ENCODE data around the gene TMSB10.
"Not testable (repeated sequence)": the region's sequence is repeated elsewhere in the genome, so short reads cannot be mapped to it uniquely, and the experiment has no call there.

The TMSB10 gene

GRCh38 chr2:84904717-84905174, 710 bp upstream of the TMSB10 start:
- DNase-seq (ENCODE audit: low read depth): no peak

GRCh38 chr2:84906108-84906899, 848 bp downstream of the TMSB10 start:
- no peak for DNase-seq (ENCODE audit: low read depth)

GRCh38 chr2:84906900-84907714, 1.7 kb downstream of the TMSB10 start:
- no peak for DNase-seq (ENCODE audit: low read depth)

DNA sequence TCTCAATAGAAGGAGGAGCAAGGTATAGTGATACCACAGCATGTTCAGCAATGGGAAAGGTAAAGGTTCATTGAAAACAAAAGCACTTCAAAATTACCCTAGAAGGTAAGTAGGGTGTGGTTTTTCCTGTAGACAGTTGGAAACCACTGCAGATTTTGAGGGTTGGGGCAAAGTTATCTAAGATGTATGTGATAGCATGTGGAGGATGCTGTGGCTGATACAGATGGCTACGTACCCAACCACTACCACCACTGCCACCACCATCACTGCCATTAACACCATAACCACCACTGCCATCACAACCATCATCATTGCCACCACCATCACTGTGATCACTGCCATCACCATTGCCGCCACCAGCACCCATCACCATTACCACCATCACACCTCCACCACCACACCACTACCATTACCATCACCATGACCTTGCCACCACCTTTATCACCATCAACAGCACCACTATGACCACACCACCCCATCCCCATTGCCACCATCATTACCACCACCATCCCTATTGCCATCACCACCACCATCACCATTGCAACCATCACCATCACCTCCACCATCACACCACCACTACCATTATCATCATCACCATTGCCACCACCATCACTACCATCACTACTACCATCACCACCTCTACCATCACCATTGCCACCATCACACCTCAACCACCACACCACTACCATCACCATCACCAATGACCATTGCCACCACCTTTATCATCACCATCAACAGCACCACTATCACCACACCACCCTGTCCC, 3.7 kb downstream of the TMSB10 start:
- no peak for DNase-seq (ENCODE audit: low read depth)

GRCh38 chr2:84911135-84911678, 5.8 kb downstream of the TMSB10 start:
- DNase-seq (ENCODE audit: low read depth): no peak

DNA sequence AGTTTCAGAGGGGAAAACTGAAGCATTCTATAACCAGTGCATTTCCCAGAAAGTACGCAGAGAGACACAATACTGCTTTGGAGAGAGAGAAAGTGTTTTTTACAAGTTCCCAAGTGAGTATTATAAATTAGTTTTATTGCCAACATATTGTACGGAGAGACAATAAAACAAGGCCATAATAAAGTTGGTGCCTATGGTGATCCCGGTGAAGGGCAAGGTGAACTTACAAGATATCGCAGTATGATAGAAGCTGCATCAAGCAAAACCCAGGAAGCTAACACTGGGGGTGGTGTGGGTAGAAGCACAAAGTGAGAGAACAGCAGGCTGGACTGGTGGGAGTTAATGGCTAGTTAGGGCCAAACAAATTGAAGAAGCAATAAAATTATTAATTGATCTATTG, 7.5 kb downstream of the TMSB10 start:
- DNase-seq (ENCODE audit: low read depth): no peak

GRCh38 chr2:84914334-84914733, 8.9 kb downstream of the TMSB10 start:
- DNase-seq (ENCODE audit: low read depth): no peak

DNA sequence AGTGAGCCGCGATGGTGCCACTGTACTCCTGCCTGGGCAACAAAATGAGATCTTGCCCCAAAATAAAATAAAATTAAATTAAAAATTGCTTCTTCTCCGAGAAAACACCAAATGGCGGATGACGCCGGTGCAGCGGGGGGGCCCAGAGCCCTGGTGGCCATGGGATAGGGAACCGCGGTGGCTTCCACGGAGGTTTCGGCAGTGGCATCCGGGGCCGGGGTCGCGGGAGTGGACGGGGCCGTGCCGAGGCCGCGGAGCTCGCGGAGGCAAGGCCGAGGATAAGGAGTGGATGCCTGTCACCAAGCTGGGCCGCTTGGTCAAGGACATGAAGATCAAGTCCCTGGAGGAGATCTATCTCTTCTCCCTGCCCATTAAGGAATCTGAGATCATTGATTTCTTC, 10.2 kb downstream of the TMSB10 start:
- not testable (repeated sequence) for DNase-seq (ENCODE audit: low read depth)

GRCh38 chr2:84917821-84918220, 12.4 kb downstream of the TMSB10 start:
- not testable (repeated sequence) for DNase-seq (ENCODE audit: low read depth)

- no peak for DNase-seq (ENCODE audit: low read depth)
Observed at GRCh38 chr2:84918430-84918829, 13.0 kb downstream of the TMSB10 start.

- DNase-seq (ENCODE audit: low read depth): no peak
Observed at GRCh38 chr2:84919885-84920580, 14.6 kb downstream of the TMSB10 start.

DNA sequence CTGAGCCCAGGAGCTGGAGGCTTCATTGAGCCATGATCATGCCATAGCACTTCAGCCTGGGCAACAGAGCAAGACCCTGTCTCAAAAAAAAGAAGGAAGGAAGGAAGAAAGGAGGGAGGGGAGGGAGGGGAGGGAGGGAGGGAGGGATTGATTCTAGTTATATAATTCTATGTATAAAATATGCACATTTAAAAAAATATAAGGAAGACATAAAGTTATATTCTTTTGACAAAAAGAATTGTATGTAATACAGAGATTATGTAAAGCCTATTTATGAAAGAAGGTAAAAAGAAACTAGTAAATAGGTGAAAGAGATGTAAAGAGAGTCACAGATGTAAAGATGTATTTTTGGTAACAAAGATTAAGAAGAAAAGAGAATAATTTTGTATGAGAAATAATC, 17.6 kb downstream of the TMSB10 start:
- DNase-seq (ENCODE audit: low read depth): no peak

DNA sequence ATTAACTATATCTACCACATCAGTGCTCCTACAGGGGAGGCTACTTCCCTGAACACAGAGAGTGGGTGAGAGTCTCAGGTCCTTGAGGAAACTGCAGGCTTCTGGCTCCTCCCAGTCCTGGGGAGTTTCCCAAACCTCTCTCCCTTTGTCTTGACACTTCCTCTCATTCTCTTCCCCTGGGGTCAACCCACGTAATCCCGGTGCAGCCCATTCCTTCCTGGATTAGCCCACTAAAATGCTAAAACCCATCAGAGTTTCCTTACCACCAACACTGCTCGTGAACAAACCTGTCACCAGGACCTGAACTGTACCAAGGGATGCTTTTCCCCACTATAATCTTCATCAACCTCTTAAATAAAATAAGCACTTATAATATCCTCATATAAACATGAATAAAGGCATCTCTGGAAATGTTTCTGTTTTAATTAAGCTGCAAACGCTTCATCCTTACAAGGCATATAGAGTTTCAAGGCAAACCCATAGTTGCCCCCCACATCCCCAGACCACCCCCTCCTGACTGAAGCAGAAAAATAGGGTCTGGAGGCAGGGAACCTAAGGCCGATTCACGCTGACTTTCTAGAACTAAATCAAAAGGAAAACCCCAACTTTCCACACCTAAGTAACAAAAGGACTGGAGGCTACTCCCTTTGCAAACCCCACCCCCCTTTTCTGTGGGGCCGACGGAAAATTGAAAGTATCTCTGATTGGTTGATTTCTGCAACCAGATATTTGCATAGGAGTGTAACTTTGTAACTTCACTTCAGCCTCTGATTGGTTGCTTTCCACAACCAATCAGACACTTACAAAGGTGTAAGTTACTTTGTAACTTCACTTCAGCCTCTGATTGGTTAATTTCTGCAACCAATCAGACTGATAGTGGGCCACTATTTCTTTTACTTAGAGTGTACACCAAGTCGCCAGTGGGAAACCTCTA, 19.0 kb downstream of the TMSB10 start:
- DNase-seq (ENCODE audit: low read depth): no peak

GRCh38 chr2:84925336-84925723, 19.9 kb downstream of the TMSB10 start:
- no peak for DNase-seq (ENCODE audit: low read depth)

DNA sequence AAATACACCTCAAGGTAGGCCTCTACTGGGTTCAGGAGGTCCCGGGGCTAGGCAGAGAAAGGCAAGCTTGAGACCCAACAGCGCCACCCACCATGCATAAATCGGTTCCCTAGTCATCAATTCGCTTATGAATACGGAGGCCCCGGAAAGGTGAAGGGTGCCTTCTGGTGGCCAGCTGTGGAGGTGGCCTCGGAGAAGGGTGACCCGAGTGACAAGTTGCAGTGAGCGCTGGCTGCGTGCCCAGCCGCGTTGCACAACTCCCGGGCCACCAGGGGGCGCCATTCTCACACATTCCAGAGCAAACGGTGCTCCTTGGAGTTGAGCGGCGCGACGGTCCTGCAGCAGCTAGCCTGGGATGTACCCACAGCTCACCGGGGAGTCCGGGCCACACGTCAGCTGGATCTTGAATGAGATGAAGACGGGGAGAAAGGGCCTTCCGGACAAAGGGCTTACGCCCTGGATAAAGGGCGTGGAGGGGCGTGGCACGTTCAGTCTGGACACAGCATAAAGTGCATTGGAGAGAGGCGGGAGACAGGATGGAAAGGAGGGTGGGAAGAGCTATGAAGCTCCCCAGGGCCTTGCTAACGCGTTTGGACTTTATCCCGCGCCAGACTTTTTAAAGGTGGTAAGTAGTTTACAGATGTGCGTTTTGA, 20.4 kb downstream of the TMSB10 start:
- DNase-seq (ENCODE audit: low read depth): peak; percentile 98

DNA sequence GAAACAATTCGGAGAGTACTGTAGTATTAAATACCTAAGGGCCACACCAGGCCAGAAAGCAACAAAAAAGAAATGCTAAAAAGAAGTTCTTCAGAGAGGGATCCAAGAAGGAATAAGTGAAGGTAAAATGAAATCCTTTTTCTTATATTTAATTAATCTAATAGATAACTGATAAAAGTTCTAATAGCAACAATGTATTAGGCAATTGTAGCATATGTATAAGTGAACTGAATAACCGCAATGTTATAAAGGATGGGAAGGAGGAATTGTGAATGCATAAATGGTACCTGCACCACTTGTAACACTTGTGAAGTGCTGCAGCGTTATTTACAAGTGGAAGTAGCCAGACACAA, 21.8 kb downstream of the TMSB10 start:
- DNase-seq (ENCODE audit: low read depth): no peak

GRCh38 chr2:84931384-84931821, 25.9 kb downstream of the TMSB10 start:
- no peak for DNase-seq (ENCODE audit: low read depth)

DNA sequence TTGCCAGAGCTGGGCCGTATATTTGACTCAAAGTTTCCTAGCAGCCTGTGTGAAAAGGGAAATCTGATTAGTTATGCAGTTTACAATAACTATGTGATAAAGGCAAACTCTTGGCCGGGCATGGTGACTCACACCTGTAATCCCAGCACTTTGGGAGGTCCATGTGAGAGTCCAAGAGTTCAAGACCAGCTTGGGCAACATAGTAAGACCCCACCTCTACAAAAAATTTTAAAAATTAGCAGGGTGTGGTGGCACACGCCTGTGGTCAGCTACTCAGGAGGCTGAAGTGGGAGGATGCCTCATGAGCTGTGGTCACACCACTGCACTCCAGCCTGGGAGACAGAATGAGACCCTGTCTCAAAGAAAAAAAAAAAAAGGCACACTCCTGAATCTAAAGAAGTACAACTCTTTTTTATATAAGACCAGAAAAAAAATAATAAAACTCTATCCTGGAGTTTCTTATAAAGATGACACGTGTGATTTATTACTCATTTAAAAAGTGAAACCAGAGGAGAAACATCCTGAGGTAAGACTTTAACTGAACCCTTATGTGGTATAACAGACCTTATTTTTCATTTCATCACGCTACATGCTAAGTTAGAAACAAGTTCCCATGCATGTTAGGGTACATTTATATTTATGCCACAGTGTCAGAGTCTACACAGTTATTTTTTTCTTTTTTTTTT, 32.9 kb downstream of the TMSB10 start:
- peak; percentile 43 for DNase-seq (ENCODE audit: low read depth)

- DNase-seq (ENCODE audit: low read depth): peak; percentile 66
Observed at GRCh38 chr2:84939426-84940087, 34.1 kb downstream of the TMSB10 start.

Measured in activated T-cell treated with anti-CD3 and anti-CD28 coated beads for 24 hours (primary cell).